GM23338 (cell line): ENCODE measurements around the gene MTHFD1.

Experiments used
- POLR2AphosphoS5 ChIP-seq: IDR thresholded peaks from 2 replicates; pipeline ENCODE4 v1.6.1; 2016; ENCODE audit warnings: antibody characterized with exemption, low read depth
- STAT1 ChIP-seq: IDR thresholded peaks from one replicate; pipeline ENCODE4 v1.6.1; 2016; ENCODE audit warnings: antibody characterized with exemption; ENCODE audit not compliant: unreplicated experiment
- TF ChIP-seq, protein P1 (sequence below), 2 experiments: fragments of 200-600 bp in 1 of 2; sonication (generic) in 1 of 2; conservative IDR thresholded peaks; 2 replicates each; pipeline versions ENCODE4 v1.5.1 to v1.6.1; 2016 to 2017; ENCODE audit warnings: antibody characterized with exemption in 2 of 2, low read depth in 2 of 2, mild to moderate bottlenecking in 2 of 2, moderate library complexity in 1 of 2

DNA sequence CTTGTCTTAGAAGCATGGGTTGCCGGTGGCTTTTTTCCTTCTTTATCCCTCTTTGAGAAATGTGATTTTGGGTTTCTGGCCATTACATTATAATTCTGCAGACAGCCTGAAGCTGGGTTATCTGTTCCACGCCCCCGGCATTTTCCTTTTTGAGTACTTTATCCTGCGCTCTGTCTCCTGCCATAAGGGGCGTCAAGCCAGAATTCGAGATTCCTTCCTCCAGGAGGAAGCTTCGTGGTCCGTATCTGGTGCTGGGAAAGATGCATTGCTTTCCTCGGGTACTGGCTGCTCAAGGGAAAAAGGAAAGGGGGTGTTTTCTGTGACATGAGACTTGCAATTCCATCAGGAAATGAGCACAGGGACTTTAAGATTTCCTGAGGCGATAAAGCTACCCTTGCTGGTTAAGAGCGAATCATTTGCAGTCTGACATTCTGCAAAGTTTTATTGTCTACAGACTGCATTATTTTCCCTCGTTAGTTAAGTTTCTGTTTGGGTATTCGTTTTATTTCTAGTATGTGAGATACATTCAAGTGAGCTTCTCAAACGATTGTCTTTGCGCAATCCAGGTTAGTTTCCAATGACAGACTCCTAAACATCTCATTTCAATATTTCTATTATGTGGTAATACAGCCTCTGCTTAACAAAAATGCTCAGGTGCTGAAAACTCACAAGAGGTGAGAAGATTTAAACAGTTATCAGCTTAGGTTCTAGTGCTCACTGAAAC lies 77.8 kb downstream of the MTHFD1 start:
- TF ChIP-seq, protein P1, sequence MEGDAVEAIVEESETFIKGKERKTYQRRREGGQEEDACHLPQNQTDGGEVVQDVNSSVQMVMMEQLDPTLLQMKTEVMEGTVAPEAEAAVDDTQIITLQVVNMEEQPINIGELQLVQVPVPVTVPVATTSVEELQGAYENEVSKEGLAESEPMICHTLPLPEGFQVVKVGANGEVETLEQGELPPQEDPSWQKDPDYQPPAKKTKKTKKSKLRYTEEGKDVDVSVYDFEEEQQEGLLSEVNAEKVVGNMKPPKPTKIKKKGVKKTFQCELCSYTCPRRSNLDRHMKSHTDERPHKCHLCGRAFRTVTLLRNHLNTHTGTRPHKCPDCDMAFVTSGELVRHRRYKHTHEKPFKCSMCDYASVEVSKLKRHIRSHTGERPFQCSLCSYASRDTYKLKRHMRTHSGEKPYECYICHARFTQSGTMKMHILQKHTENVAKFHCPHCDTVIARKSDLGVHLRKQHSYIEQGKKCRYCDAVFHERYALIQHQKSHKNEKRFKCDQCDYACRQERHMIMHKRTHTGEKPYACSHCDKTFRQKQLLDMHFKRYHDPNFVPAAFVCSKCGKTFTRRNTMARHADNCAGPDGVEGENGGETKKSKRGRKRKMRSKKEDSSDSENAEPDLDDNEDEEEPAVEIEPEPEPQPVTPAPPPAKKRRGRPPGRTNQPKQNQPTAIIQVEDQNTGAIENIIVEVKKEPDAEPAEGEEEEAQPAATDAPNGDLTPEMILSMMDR (conservative IDR thresholded peaks at IDR 0.05; ENCODE audit: low read depth in 2 of 2) = peak; percentile 14 to 30; a peak in 1 of 4 replicates
- TF ChIP-seq STAT1 = no peak
- no peak for TF ChIP-seq POLR2AphosphoS5
